K562 (cell line): Measurements from ENCODE around the gene COMMD4. TPM values are rescaled to one million over a fixed set of nuclear protein-coding genes. Genes with fewer than 3 reads are reported as not detected.

Source experiments
- BRCA1 ChIP-seq, 2 experiments: fragments of 450-650 bp in 1 of 2; sonication (generic) in 1 of 2; formaldehyde crosslinking in 1 of 2; IDR thresholded peaks; 2 replicates each; pipeline versions ENCODE4 v1.5.0 to v1.6.1; 2017 to 2020; ENCODE audit warnings: mild to moderate bottlenecking in 1 of 2, missing genetic modification reagents in 1 of 2
- CEBPG ChIP-seq, 3 experiments: fragments of 200-800 bp in 1 of 3; sonication (Bioruptor generic) in 1 of 3; sonication (generic) in 1 of 3; formaldehyde crosslinking in 1 of 3; IDR thresholded peaks in 2 of 3; conservative IDR thresholded peaks in 1 of 3; 2 replicates each; pipeline versions ENCODE4 v1.6.1 to v1.8.0; 2016 to 2022; ENCODE audit warnings: missing compliant biosample characterization in 2 of 3, missing genetic modification characterization in 2 of 3, mild to moderate bottlenecking in 1 of 3, missing genetic modification reagents in 1 of 3
- ESRRB ChIP-seq: fragments of 250-450 bp; sonication (Bioruptor Pico); IDR thresholded peaks from 2 replicates; pipeline ENCODE4 v1.5.0; 2020; ENCODE audit warnings: mild to moderate bottlenecking, moderate library complexity, borderline replicate concordance
- GABPA ChIP-seq: fragments of 200-800 bp; sonication (Bioruptor generic); conservative IDR thresholded peaks from 2 replicates; pipeline ENCODE4 v1.6.1; 2016; ENCODE audit warnings: low read depth, missing genetic modification characterization, missing compliant biosample characterization
- GTF2E2 ChIP-seq: fragments of 200-800 bp; sonication (Bioruptor generic); IDR thresholded peaks from 2 replicates; pipeline ENCODE4 v1.6.1; 2016; ENCODE audit warnings: missing genetic modification characterization, missing compliant biosample characterization
- HNRNPUL1 ChIP-seq: fragments of 200-400 bp; formaldehyde crosslinking; IDR thresholded peaks from 2 replicates; pipeline ENCODE4 v1.6.1; 2017; ENCODE audit warnings: low read length
- KDM5B ChIP-seq: fragments of 200-600 bp; sonication (generic); IDR thresholded peaks from 2 replicates; pipeline ENCODE4 v1.6.1; 2012; ENCODE audit warnings: low read depth, mild to moderate bottlenecking, moderate library complexity, low read length, control low read depth, inconsistent platforms; ENCODE audit not compliant: insufficient replicate concordance
- KLF13 ChIP-seq: fragments of 450-650 bp; IDR thresholded peaks from 2 replicates; pipeline ENCODE4 v1.6.1; 2016; ENCODE audit warnings: missing genetic modification characterization, low read depth, mild to moderate bottlenecking, missing compliant biosample characterization, moderate library complexity, borderline replicate concordance
- MYBL2 ChIP-seq, 2 experiments: fragments of 450-650 bp in 1 of 2; sonication (generic) in 1 of 2; formaldehyde crosslinking in 1 of 2; IDR thresholded peaks; 2 replicates each; pipeline versions ENCODE4 v1.6.1 to v1.8.1; 2017 to 2022; ENCODE audit warnings: borderline replicate concordance in 1 of 2, inconsistent platforms in 1 of 2, low read depth in 1 of 2, mild to moderate bottlenecking in 1 of 2, missing genetic modification reagents in 1 of 2, moderate library complexity in 1 of 2
- RBM34 ChIP-seq: fragments of 200-400 bp; formaldehyde crosslinking; IDR thresholded peaks from 2 replicates; pipeline ENCODE4 v1.6.1; 2018; ENCODE audit warnings: low read length, borderline replicate concordance; ENCODE audit not compliant: insufficient read depth
- TEAD4 ChIP-seq, 2 experiments: sonication (generic) in 1 of 2; formaldehyde crosslinking in 1 of 2; IDR thresholded peaks; 2 replicates each; pipeline versions ENCODE4 v1.6.1 to v1.8.0; 2012 to 2022; ENCODE audit warnings: borderline replicate concordance in 1 of 2, inconsistent platforms in 1 of 2, low read length in 1 of 2, mild to moderate bottlenecking in 1 of 2, missing genetic modification reagents in 1 of 2
- ZNF175 ChIP-seq: fragments of 200-800 bp; sonication (Bioruptor generic); IDR thresholded peaks from 2 replicates; pipeline ENCODE4 v1.6.1; 2016; ENCODE audit warnings: low read depth, mild to moderate bottlenecking, missing genetic modification characterization, missing compliant biosample characterization
- ZNF311 ChIP-seq: fragments of 250-450 bp; sonication (Bioruptor Pico); IDR thresholded peaks from 2 replicates; pipeline ENCODE4 v1.4.0; 2020; ENCODE audit warnings: mild to moderate bottlenecking, moderate library complexity
- ZNF324 ChIP-seq: fragments of 250-450 bp; sonication (Bioruptor Pico); IDR thresholded peaks from 2 replicates; pipeline ENCODE4 v1.4.0; 2020; ENCODE audit warnings: mild to moderate bottlenecking
- ZNF445 ChIP-seq: fragments of 250-450 bp; sonication (Bioruptor Pico); IDR thresholded peaks from 2 replicates; pipeline ENCODE4 v1.4.0; 2020; ENCODE audit warnings: low read depth, mild to moderate bottlenecking, moderate library complexity
- ZSCAN29 ChIP-seq: fragments of 450-650 bp; IDR thresholded peaks from 2 replicates; pipeline ENCODE4 v1.6.1; 2017
- polyA plus RNA-seq, 8 experiments: library from polyadenylated mRNA; depleted of rRNA in 4 of 8; stranded (reverse) in 5 of 8; unstranded in 3 of 8; fragments of >200 nt; fragmentation: Nextera tagmentation in 2 of 8; fragmentation: Illumina TruSeq in 1 of 8; extraction: Ambion mirVana in 2 of 8; extraction: Trizol in 1 of 8; gene quantifications; 2 replicates each; pipeline versions ENCODE4 v1.2.1 to v1.2.3, GENCODE V29; 2011 to 2014; ENCODE audit warnings: inconsistent platforms in 1 of 8, missing spikeins in 1 of 8
- total RNA-seq, 7 experiments: library from RNA; depleted of rRNA in 6 of 7; stranded (reverse); fragments of >200 nt in 6 of 7; fragmentation: Illumina TruSeq in 2 of 7; extraction: Trizol in 2 of 7; gene quantifications; 2 replicates each; pipeline versions ENCODE4 v1.2.1 to v1.2.3, GENCODE V29; 2011 to 2021; ENCODE audit warnings: low replicate concordance in 1 of 7
- TF ChIP-seq, protein P1 (sequence below): fragments of 450-650 bp; formaldehyde crosslinking; IDR thresholded peaks from 2 replicates; pipeline ENCODE4 v1.4.0; 2020; ENCODE audit warnings: mild to moderate bottlenecking, moderate library complexity
- TF ChIP-seq, protein P2 (sequence below): fragments of 250-450 bp; sonication (Bioruptor Pico); IDR thresholded peaks from 2 replicates; pipeline ENCODE4 v1.4.0; 2020; ENCODE audit warnings: mild to moderate bottlenecking
- TF ChIP-seq, protein P3 (sequence below), 3 experiments: IDR thresholded peaks in 2 of 3; conservative IDR thresholded peaks in 1 of 3; 2 replicates each; pipeline ENCODE4 v1.5.1; 2011 to 2012; ENCODE audit warnings: low read length in 3 of 3, mild to moderate bottlenecking in 3 of 3, control low read depth in 2 of 3, improper control_type of control experiment in 1 of 3, inconsistent platforms in 1 of 3, low read depth in 1 of 3, mixed read lengths in 1 of 3, moderate library complexity in 1 of 3; ENCODE audit not compliant: insufficient read depth in 2 of 3

COMMD4 gene
- total and polyA plus RNA-seq, 9 of the 15 experiments (the other 6 are each of a cell fraction or from before 2014, with no cell fraction given) = 20.4 to 140 (median 63.9) TPM

DNA sequence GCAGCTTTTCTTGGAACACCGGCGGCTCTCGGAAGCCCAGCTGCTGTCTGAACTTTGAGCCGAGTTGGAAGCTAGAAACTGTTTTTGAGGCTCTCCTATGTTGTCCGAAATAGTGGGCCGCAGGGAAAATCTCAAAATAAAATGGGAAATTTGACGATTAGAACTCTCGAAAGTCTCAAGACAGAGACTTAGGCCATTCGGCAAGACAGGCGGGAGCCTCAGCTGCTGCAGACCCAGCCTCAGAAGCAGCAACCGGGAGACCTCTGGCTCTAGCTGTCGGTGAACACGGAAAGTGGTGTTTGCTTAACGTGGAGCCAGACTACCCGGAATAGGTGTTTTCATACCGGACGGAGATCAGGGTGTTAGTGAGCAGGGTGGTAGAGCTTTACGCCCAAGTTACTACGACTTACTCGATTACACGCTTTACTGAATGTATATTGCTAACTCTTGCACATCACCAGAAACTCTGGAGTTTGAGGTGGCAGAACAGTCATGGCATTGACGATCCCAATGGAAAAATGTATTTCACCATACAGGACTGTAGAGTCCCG lies 32.9 kb downstream of the COMMD4 start (continued):
- TF ChIP-seq CEBPG (CRISPR knock-in tag; IDR thresholded peaks at IDR 0.05) (no peak), CEBPG (tag; conservative IDR thresholded peaks at IDR 0.05 in 1 of 2, IDR thresholded peaks at IDR 0.05 in 1 of 2) (no peak), ESRRB (no peak), KDM5B (no peak), MYBL2 (IDR thresholded peaks at IDR 0.05; ENCODE audit: low read depth) (no peak), MYBL2 (CRISPR knock-in tag; IDR thresholded peaks at IDR 0.05; ENCODE audit: borderline replicate concordance) (no peak), ZNF445 (CRISPR knock-in tag) (no peak), ZSCAN29 (no peak), KLF13 (tag) (no peak), ZNF175 (CRISPR knock-in tag) (0 out of 2 replicates have a peak, but pooled peaks have one; percentile 47), BRCA1 (IDR thresholded peaks at IDR 0.05) (no peak), BRCA1 (CRISPR knock-in tag; IDR thresholded peaks at IDR 0.05) (no peak), RBM34 (no peak), GABPA (tag) (no peak; the same call in none of the 2 replicates), ZNF311 (CRISPR knock-in tag) (no peak), HNRNPUL1 (no peak), GTF2E2 (tag) (0 out of 2 replicates have a peak, but pooled peaks have one; percentile 2), ZNF324 (no peak), TEAD4 (IDR thresholded peaks at IDR 0.05; ENCODE audit: low read length) (no peak), TEAD4 (CRISPR knock-in tag; IDR thresholded peaks at IDR 0.05; ENCODE audit: borderline replicate concordance) (0 out of 2 replicates have a peak, but pooled peaks have one; percentile 44)
- TF ChIP-seq, protein P1, sequence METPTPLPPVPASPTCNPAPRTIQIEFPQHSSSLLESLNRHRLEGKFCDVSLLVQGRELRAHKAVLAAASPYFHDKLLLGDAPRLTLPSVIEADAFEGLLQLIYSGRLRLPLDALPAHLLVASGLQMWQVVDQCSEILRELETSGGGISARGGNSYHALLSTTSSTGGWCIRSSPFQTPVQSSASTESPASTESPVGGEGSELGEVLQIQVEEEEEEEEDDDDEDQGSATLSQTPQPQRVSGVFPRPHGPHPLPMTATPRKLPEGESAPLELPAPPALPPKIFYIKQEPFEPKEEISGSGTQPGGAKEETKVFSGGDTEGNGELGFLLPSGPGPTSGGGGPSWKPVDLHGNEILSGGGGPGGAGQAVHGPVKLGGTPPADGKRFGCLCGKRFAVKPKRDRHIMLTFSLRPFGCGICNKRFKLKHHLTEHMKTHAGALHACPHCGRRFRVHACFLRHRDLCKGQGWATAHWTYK (CRISPR knock-in tag) = no peak
- TF ChIP-seq, protein P2, sequence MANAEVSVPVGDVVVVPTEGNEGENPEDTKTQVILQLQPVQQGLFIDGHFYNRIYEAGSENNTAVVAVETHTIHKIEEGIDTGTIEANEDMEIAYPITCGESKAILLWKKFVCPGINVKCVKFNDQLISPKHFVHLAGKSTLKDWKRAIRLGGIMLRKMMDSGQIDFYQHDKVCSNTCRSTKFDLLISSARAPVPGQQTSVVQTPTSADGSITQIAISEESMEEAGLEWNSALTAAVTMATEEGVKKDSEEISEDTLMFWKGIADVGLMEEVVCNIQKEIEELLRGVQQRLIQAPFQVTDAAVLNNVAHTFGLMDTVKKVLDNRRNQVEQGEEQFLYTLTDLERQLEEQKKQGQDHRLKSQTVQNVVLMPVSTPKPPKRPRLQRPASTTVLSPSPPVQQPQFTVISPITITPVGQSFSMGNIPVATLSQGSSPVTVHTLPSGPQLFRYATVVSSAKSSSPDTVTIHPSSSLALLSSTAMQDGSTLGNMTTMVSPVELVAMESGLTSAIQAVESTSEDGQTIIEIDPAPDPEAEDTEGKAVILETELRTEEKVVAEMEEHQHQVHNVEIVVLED (CRISPR knock-in tag) = no peak
- TF ChIP-seq, protein P3, sequence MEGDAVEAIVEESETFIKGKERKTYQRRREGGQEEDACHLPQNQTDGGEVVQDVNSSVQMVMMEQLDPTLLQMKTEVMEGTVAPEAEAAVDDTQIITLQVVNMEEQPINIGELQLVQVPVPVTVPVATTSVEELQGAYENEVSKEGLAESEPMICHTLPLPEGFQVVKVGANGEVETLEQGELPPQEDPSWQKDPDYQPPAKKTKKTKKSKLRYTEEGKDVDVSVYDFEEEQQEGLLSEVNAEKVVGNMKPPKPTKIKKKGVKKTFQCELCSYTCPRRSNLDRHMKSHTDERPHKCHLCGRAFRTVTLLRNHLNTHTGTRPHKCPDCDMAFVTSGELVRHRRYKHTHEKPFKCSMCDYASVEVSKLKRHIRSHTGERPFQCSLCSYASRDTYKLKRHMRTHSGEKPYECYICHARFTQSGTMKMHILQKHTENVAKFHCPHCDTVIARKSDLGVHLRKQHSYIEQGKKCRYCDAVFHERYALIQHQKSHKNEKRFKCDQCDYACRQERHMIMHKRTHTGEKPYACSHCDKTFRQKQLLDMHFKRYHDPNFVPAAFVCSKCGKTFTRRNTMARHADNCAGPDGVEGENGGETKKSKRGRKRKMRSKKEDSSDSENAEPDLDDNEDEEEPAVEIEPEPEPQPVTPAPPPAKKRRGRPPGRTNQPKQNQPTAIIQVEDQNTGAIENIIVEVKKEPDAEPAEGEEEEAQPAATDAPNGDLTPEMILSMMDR (IDR thresholded peaks at IDR 0.05 in 2 of 3, conservative IDR thresholded peaks at IDR 0.05 in 1 of 3; ENCODE audit: insufficient read depth in 2 of 3, low read depth in 1 of 3, low read length in 3 of 3) = 0 out of 6 replicates have a peak, but pooled peaks of 1 of the 3 experiments have one; percentile 17
